IPS-18a (cell line): ENCODE results near the gene TP53I13.

ENCODE experiments used
- H3K27ac ChIP-seq: one replicate; pipeline ENCODE4 v1.5.1; 2013; ENCODE audit warnings: low read length
- H3K27me3 ChIP-seq: one replicate; pipeline ENCODE4 v1.6.1; 2013; ENCODE audit warnings: mild to moderate bottlenecking, low read length; ENCODE audit not compliant: control insufficient read depth, insufficient read depth
- H3K36me3 ChIP-seq: one replicate; pipeline ENCODE4 v1.6.1; 2013; ENCODE audit warnings: low read depth, low read length; ENCODE audit not compliant: control insufficient read depth
- H3K4me1 ChIP-seq: one replicate; pipeline ENCODE4 v1.6.1; 2013; ENCODE audit warnings: low read depth, low read length; ENCODE audit not compliant: control insufficient read depth
- H3K4me3 ChIP-seq: one replicate; pipeline ENCODE4 v1.5.1; 2013; ENCODE audit warnings: low read length
- H3K9ac ChIP-seq: one replicate; pipeline ENCODE4 v1.6.1; 2013; ENCODE audit warnings: mild to moderate bottlenecking, low read length, moderate library complexity
- H3K9me3 ChIP-seq: one replicate; pipeline ENCODE4 v1.6.1; 2013; ENCODE audit warnings: low read depth, low read length; ENCODE audit not compliant: control insufficient read depth

TP53I13 gene, protein sequence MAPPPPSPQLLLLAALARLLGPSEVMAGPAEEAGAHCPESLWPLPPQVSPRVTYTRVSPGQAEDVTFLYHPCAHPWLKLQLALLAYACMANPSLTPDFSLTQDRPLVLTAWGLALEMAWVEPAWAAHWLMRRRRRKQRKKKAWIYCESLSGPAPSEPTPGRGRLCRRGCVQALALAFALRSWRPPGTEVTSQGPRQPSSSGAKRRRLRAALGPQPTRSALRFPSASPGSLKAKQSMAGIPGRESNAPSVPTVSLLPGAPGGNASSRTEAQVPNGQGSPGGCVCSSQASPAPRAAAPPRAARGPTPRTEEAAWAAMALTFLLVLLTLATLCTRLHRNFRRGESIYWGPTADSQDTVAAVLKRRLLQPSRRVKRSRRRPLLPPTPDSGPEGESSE

DNA sequence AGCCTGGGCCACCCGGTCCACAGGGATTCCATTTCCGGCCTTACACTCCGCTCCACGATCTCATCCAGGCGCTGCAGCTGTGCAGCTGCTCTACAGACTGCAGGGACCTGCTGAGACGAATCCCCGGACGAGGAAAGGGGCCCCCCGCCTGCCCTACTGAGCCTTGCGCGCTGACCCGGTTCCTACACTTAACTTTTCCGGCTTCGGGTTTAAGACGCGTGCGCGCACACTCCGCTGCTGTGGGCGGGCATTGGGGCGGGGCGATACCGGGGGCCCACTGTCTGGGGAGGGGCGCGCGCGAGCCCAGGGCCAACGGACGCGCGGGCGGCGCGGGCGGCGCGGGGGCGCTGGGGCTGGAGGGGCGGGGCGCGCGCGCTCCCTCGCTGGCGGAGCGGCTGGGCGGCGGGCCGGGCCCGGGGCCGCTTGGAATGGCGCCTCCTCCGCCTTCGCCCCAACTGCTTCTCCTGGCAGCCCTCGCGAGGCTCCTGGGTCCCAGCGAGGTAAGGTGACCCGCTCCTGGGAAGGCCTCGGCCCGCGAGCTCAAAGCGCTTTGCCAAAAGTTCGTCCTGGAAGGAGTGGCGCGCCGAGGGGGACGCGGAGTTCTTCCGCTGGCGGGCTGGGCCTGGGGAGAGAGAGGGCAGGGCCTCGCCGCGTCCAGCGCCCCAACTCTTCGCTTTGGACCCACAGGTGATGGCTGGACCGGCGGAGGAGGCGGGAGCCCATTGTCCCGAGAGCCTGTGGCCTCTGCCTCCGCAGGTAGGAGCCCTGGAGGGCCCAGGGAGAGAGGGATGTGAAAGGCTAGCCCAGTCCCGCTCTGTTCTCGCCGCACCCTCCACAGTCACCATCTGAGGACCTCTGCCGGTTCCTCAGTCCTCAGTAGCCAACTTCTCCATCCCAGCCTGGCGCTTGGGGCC lies at the start of gene TP53I13:
TSS of gene TP53I13 (plus strand) at position 371 of the 914 bp plus-strand sequence. CDS start at position 429, 58 bp downstream.
- H3K9me3 ChIP-seq: no peaks in the 10 kb centered on the region
- peaks cover 9% of the 10 kb centered on the region for H3K4me1 ChIP-seq
- H3K4me3 ChIP-seq: peak within 1 kb of the TSS; percentile 78
- H3K9ac ChIP-seq: peak within 1 kb of the TSS; percentile 58
- H3K36me3 ChIP-seq: no peaks in the 10 kb centered on the region
- peaks cover 63% of the 10 kb centered on the region for H3K27me3 ChIP-seq
- H3K27ac ChIP-seq: no peak within 1 kb of the TSS

DNA sequence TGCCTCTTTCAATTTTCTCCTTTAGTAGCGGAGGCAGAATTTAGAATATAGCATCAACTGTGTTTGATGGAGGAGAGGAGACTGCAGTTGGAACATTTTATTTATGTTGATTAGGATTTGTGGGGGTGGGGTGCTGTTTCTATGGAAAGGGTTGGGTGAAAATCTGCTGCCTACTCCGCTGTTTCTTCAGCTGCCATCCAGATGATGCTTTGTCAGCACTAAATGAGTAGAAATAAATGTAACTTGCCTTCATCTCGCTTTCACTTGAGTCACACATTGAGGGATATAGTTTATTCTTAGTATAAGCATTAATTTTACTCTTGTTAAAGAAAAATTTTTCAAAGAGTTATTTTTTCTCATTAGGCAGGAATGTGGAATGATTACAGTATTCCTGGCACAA lies 43.8 kb upstream of the TP53I13 start:
- Histone ChIP-seq H3K27ac (no peak overlapping the region), H3K4me1 (no peaks in the 10 kb centered on the region), H3K27me3 (no peaks in the 10 kb centered on the region), H3K9me3 (no peaks in the 10 kb centered on the region), H3K4me3 (no peak overlapping the region), H3K9ac (no peak overlapping the region), H3K36me3 (peaks cover 51% of the 10 kb centered on the region)

DNA sequence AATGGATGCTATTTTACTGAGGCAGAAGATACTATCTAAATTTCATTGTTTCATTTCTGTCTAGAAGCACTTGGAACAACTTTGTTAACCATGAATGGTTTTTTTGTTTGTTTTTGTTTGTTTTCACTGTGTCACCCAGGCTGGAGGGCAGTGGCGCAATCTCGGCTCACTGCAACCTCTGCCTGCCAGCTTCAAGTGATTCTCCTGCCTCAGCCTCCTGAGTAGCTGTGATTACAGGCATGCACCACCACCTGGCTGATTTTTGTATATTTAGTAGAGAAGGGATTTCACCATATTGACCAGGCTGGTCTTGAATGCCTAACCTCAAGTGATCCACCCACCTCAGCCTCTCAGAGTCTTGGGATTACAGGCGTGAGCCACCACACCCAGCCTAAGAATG lies 42.2 kb upstream of the TP53I13 start:
- H3K36me3 ChIP-seq: peaks cover 47% of the 10 kb centered on the region
- no peak overlapping the region for H3K27ac ChIP-seq
- no peaks in the 10 kb centered on the region for H3K9me3 ChIP-seq
- H3K4me1 ChIP-seq: no peaks in the 10 kb centered on the region
- no peak overlapping the region for H3K9ac ChIP-seq
- no peaks in the 10 kb centered on the region for H3K27me3 ChIP-seq
- no peak overlapping the region for H3K4me3 ChIP-seq

DNA sequence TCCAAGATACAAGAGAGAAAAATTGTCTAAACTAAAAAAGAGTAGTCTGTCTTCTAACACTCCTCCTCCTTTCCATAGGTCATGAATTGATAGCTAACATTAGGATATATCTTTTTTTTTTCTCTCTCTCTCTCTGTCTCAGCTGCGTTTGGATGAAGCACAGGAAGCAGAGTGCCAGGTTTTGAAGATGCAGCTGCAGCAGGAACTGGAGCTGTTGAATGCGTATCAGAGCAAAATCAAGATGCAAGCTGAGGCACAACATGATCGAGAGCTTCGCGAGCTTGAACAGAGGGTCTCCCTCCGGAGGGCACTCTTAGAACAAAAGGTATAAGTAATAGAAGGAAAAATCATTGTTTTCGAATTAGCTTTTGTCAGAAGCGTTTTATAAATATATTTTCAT lies 34.5 kb upstream of the TP53I13 start:
- Histone ChIP-seq H3K36me3 (peaks cover 48% of the 10 kb centered on the region), H3K27me3 (no peaks in the 10 kb centered on the region), H3K9ac (no peak overlapping the region), H3K4me1 (no peaks in the 10 kb centered on the region), H3K4me3 (no peak overlapping the region), H3K27ac (no peak overlapping the region), H3K9me3 (no peaks in the 10 kb centered on the region)

DNA sequence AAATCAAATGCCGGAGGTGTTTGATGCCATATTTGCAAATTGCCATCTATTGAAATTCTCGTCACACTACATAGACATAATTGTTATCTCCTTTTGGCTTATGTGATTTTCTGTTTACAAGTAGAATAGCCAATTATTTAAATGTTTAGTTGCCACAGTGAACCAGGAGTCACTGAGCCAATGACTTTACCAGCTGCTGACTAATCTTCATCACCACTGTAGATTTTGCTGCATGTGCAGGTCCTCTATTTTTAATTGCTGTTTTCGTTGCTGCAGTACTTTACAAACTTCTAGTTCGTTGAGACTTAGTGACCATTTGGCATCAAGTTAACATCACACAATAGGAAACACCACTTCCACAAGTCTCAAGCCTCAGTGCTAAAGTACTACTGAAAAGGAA lies 24.4 kb upstream of the TP53I13 start:
- Histone ChIP-seq H3K9me3 (no peaks in the 10 kb centered on the region), H3K27me3 (no peaks in the 10 kb centered on the region), H3K4me3 (no peak overlapping the region), H3K4me1 (no peaks in the 10 kb centered on the region), H3K27ac (no peak overlapping the region), H3K9ac (no peak overlapping the region), H3K36me3 (peaks cover 34% of the 10 kb centered on the region)

DNA sequence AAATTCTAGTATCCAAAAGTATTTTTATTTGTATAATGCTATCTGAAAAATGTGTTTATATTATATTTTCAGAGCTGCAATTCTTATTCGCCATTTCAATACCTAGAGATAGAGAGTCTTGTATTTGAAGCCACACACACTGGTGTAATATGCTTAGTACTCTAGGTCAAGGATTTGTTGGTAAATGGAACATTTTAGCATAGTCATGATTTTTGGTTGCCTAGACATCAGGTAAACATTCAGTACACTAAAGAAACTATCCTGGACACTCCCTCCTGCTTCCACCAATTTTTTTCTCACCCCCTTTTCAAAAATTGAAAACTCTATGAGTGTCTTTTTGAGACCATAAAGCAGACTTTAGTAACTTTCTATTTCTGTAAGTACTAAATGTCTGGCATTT lies 22.4 kb upstream of the TP53I13 start:
- Histone ChIP-seq H3K4me3 (no peak overlapping the region), H3K27me3 (no peaks in the 10 kb centered on the region), H3K9ac (no peak overlapping the region), H3K27ac (no peak overlapping the region), H3K36me3 (peaks cover 28% of the 10 kb centered on the region), H3K4me1 (no peaks in the 10 kb centered on the region), H3K9me3 (no peaks in the 10 kb centered on the region)

DNA sequence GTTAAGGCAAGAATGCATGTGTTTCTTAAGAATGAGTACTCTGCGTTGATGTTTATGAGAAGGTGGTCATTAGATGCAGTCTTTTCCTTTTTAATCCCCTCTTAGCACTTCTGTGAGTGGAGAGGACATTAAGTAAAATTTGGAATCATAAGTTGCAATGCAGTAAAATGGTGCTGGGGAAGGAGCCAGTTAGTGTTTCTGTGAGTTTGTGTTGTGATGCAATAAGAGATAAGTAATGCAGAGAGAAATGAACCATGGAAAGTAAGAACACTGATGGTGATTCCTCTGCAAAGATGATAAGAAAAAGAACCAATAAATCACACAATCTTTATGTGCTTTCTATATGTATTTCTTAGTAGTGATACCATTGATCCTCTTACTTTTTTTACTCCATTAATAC lies 21.7 kb upstream of the TP53I13 start:
- no peak overlapping the region for H3K4me3 ChIP-seq
- peaks cover 28% of the 10 kb centered on the region for H3K36me3 ChIP-seq
- H3K27me3 ChIP-seq: no peaks in the 10 kb centered on the region
- H3K27ac ChIP-seq: no peak overlapping the region
- no peaks in the 10 kb centered on the region for H3K4me1 ChIP-seq
- H3K9me3 ChIP-seq: no peaks in the 10 kb centered on the region
- H3K9ac ChIP-seq: no peak overlapping the region

DNA sequence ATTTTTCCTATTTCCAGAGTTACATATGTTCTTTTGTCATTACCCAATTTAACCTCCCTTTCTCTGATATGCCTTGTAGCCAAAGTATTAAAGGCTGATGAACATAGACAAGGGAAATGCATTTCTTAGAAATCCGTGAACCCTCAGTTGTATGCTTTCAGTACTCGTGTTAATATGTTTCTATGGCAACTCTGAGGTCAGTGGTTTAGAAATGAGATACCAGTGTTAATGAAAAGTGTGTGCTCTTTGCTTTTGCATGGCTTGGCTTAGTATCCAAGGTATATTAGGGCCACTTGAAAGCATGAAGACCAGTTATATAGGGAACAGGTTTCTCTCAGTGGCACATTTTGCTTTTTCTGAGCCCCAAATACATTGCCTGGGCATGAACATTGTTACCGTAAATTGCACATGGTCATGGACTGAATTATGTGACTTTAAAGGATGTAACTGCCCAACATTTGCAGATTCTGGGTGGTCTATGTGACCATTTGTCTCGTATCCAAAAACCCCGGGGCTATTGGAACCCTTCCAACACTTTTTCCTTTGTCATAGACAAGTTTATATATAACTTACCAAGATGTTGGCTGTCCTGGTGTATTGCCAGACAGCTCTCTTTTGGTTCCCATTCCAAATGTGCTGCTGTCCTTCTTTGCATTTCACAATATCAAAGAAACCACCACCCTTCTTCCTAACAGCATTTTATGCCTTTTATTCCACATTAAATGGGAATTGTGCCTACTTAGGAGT lies 19.2 kb upstream of the TP53I13 start:
- Histone ChIP-seq H3K9me3 (no peaks in the 10 kb centered on the region), H3K4me1 (no peaks in the 10 kb centered on the region), H3K27ac (no peak overlapping the region), H3K36me3 (peaks cover 8% of the 10 kb centered on the region), H3K4me3 (no peak overlapping the region), H3K9ac (no peak overlapping the region), H3K27me3 (no peaks in the 10 kb centered on the region)

DNA sequence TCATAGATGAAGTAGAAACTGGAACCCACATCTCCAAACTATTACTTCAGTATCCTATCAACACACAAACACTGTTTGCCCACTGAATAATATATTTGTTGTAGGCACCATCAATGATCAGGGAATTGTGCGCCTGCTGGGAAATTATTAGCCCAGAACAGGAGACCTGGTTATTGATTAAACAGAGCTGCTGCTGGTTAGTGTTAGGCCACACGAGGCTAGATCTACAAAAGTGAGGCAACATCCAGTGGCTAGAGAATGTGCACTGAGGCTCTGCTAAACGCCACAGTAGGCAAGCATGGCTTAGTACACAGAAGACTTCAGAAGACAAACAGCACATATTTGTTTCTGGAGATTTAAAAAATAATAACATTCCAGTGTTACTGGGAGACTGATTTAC lies 12.7 kb upstream of the TP53I13 start:
- no peaks in the 10 kb centered on the region for H3K4me1 ChIP-seq

DNA sequence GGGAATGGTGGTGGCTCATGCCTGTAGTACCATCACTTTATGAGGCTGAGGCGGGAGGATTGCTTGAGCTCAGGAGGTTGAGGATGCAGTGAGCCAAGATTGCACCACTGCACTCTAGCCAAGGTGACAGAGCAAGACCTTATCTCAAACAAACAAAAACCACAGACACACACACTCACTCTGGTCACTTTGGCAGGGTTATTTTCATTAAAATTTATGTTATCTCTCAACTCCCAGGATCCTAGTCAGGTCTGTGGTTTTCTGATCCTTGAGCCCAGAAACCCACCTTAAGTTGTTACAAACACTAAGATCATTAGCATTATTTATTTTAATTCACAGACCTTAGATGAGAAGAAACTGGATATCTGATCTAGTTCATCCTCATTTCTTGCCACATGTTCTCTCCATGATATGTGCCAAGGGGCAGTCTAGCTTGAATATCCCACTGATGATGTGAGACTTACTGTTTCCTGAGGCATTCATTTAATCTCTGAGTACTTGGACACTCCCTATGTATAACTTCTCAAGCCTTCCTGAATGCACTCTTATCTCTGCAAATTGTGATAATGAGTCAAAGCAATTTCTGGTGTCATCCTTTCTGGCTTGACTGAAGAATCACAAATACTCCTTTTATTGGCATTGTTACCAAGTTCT lies 11.3 kb upstream of the TP53I13 start:
- H3K36me3 ChIP-seq: no peaks in the 10 kb centered on the region
- H3K27me3 ChIP-seq: no peaks in the 10 kb centered on the region
- no peaks in the 10 kb centered on the region for H3K4me1 ChIP-seq
- no peak overlapping the region for H3K9ac ChIP-seq
- H3K9me3 ChIP-seq: no peaks in the 10 kb centered on the region
- no peak overlapping the region for H3K27ac ChIP-seq
- H3K4me3 ChIP-seq: no peak overlapping the region

More for the DNA sequence above, 12.7 kb upstream of the TP53I13 start:
- Histone ChIP-seq H3K4me3 (no peak overlapping the region), H3K27ac (no peak overlapping the region), H3K9me3 (no peaks in the 10 kb centered on the region), H3K27me3 (no peaks in the 10 kb centered on the region), H3K36me3 (no peaks in the 10 kb centered on the region), H3K9ac (no peak overlapping the region)

DNA sequence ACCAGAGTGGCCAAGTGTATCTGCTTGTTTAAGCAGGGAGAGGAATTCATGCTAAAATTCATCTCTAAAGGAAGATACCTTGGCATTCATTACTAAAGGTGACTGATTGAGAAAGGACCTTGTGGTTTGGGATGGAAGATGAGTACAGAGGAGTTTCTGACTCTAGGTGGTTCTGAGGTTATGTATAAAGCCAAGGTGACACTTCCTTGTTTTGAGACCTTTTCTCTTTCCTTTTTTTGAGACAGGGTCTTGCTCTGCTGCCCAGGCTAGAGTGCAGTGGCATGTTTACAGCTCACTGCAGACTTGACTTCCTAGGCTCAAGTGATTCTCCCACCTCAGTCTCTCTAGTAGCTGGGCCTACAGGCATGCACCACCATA lies 10.8 kb upstream of the TP53I13 start:
- Histone ChIP-seq H3K9me3 (no peaks in the 10 kb centered on the region), H3K4me1 (no peaks in the 10 kb centered on the region), H3K9ac (no peak overlapping the region), H3K27me3 (no peaks in the 10 kb centered on the region), H3K36me3 (no peaks in the 10 kb centered on the region), H3K4me3 (no peak overlapping the region), H3K27ac (no peak overlapping the region)
